Upper lobe of left lung (tissue), 4 donors: ENCODE measurements around the gene TOMM40L.

Experiments used
- POLR2A ChIP-seq, 4 donors: fragments of 450-650 bp; IDR thresholded peaks; one replicate each; pipeline ENCODE4 v1.5.1; 2016 to 2017; ENCODE audit warnings: antibody characterized with exemption in 4 of 4, mild to moderate bottlenecking in 2 of 4
- POLR2AphosphoS5 ChIP-seq, 2 donors: sonication (generic); formaldehyde crosslinking; IDR thresholded peaks; one replicate each; pipeline ENCODE4 v1.5.1; 2017; ENCODE audit warnings: antibody characterized with exemption in 2 of 2

- peak in 2 of 4 donors; percentile 61 to 92 for TF ChIP-seq POLR2A (IDR thresholded peaks at IDR 0.05)
- TF ChIP-seq POLR2AphosphoS5 (IDR thresholded peaks at IDR 0.05): peak; percentile 61 to 70
Observed at GRCh38 chr1:161215076-161215475, 10.8 kb upstream of the TOMM40L start, which contains the start of gene FCER1G.
